ENCODE measurements around the gene GRIK3.
A peak's percentile ranks its signal among the peaks of the same experiment; 100 is the strongest.

Gene GRIK3

GRCh38 chr1:37042506-37042905 is 8.2 kb upstream of the GRIK3 start:
- TF ChIP-seq FOXA1 (IDR thresholded peaks at IDR 0.05) (no peak), NFRKB (IDR thresholded peaks at IDR 0.05) (no peak), SUZ12 (IDR thresholded peaks at IDR 0.05) (no peak), HDGF (IDR thresholded peaks at IDR 0.05; ENCODE audit: borderline replicate concordance) (no peak), ZNF384 (IDR thresholded peaks at IDR 0.05) (no peak), L3MBTL2 (conservative IDR thresholded peaks at IDR 0.05) (no peak), ARNT (IDR thresholded peaks at IDR 0.05) (no peak), LEF1 (IDR thresholded peaks at IDR 0.05; ENCODE audit: borderline replicate concordance) (no peak), FOXM1 (IDR thresholded peaks at IDR 0.05; ENCODE audit: borderline replicate concordance) (no peak), ELF4 (IDR thresholded peaks at IDR 0.05) (no peak), PKNOX1 (IDR thresholded peaks at IDR 0.05) (no peak), TARDBP (IDR thresholded peaks at IDR 0.05) (no peak), SP1 (IDR thresholded peaks at IDR 0.05) (no peak), BHLHE40 (IDR thresholded peaks at IDR 0.05; ENCODE audit: borderline replicate concordance) (no peak), FOXK2 (IDR thresholded peaks at IDR 0.05) (no peak), CTBP1 (IDR thresholded peaks at IDR 0.05; ENCODE audit: borderline replicate concordance) (no peak)
- no peak for DNase-seq (ENCODE audit: extremely low spot score)
- ChIA-PET POLR2A (no interaction called here), CTCF (interaction anchor here (0.6 kb wide), 1 partner anchor 723 kb away, joined by 6 read pairs; no protein-coding TSS in a partner anchor)

- ChIA-PET CTCF (no interaction called here), POLR2A (no interaction called here)
- TF ChIP-seq TARDBP (IDR thresholded peaks at IDR 0.05) (no peak), FOXK2 (IDR thresholded peaks at IDR 0.05) (no peak), ELF4 (IDR thresholded peaks at IDR 0.05) (no peak), CTBP1 (IDR thresholded peaks at IDR 0.05; ENCODE audit: borderline replicate concordance) (no peak), FOXA1 (IDR thresholded peaks at IDR 0.05) (no peak), SP1 (IDR thresholded peaks at IDR 0.05) (no peak), ARNT (IDR thresholded peaks at IDR 0.05) (no peak), SUZ12 (IDR thresholded peaks at IDR 0.05) (no peak), FOXM1 (IDR thresholded peaks at IDR 0.05; ENCODE audit: borderline replicate concordance) (no peak), PKNOX1 (IDR thresholded peaks at IDR 0.05) (no peak), ZNF384 (IDR thresholded peaks at IDR 0.05) (no peak)
- DNase-seq (ENCODE audit: extremely low spot score), result no peak
Measured at GRCh38 chr1:37041483-37041882, 7.2 kb upstream of the GRIK3 start.

GRCh38 chr1:37040773-37041172 is 6.5 kb upstream of the GRIK3 start:
- DNase-seq (ENCODE audit: extremely low spot score), result no peak
- TF ChIP-seq CTBP1 (IDR thresholded peaks at IDR 0.05; ENCODE audit: borderline replicate concordance) (no peak), ZNF384 (IDR thresholded peaks at IDR 0.05) (no peak), SP1 (IDR thresholded peaks at IDR 0.05) (no peak), LEF1 (IDR thresholded peaks at IDR 0.05; ENCODE audit: borderline replicate concordance) (no peak), ARNT (IDR thresholded peaks at IDR 0.05) (no peak), L3MBTL2 (conservative IDR thresholded peaks at IDR 0.05) (no peak), ELF4 (IDR thresholded peaks at IDR 0.05) (no peak), PKNOX1 (IDR thresholded peaks at IDR 0.05) (no peak), NFRKB (IDR thresholded peaks at IDR 0.05) (no peak), SUZ12 (IDR thresholded peaks at IDR 0.05) (no peak), FOXM1 (IDR thresholded peaks at IDR 0.05; ENCODE audit: borderline replicate concordance) (no peak), FOXK2 (IDR thresholded peaks at IDR 0.05) (no peak), FOXA1 (IDR thresholded peaks at IDR 0.05) (no peak)
- CTCF ChIA-PET, result no interaction called here
- POLR2A ChIA-PET, result no interaction called here

- ChIA-PET CTCF (no interaction called here), POLR2A (no interaction called here)
- no peak for TF ChIP-seq SUZ12 (IDR thresholded peaks at IDR 0.05)
- no peak for TF ChIP-seq FOXK2 (IDR thresholded peaks at IDR 0.05)
- TF ChIP-seq L3MBTL2 (conservative IDR thresholded peaks at IDR 0.05), result no peak
- TF ChIP-seq PKNOX1 (IDR thresholded peaks at IDR 0.05), result no peak
- TF ChIP-seq FOXA1 (IDR thresholded peaks at IDR 0.05), result no peak
- TF ChIP-seq ELF4 (IDR thresholded peaks at IDR 0.05), result no peak
- TF ChIP-seq FOXM1 (IDR thresholded peaks at IDR 0.05; ENCODE audit: borderline replicate concordance), result no peak
- no peak for TF ChIP-seq TARDBP (IDR thresholded peaks at IDR 0.05)
- no peak for TF ChIP-seq ARNT (IDR thresholded peaks at IDR 0.05)
- TF ChIP-seq BHLHE40 (IDR thresholded peaks at IDR 0.05; ENCODE audit: borderline replicate concordance), result no peak
- no peak for TF ChIP-seq HDGF (IDR thresholded peaks at IDR 0.05; ENCODE audit: borderline replicate concordance)
- TF ChIP-seq LEF1 (IDR thresholded peaks at IDR 0.05; ENCODE audit: borderline replicate concordance), result no peak
- no peak for TF ChIP-seq ZNF384 (IDR thresholded peaks at IDR 0.05)
- no peak for TF ChIP-seq NFRKB (IDR thresholded peaks at IDR 0.05)
- TF ChIP-seq CTBP1 (IDR thresholded peaks at IDR 0.05; ENCODE audit: borderline replicate concordance), result no peak
- TF ChIP-seq SP1 (IDR thresholded peaks at IDR 0.05), result no peak
- no peak for DNase-seq (ENCODE audit: extremely low spot score)
Measured at GRCh38 chr1:37040261-37040660, 5.9 kb upstream of the GRIK3 start.

- peak; percentile 34 for DNase-seq (ENCODE audit: extremely low spot score)
- CTCF ChIA-PET, result interaction anchor here (0.7 kb wide), 1 partner anchor 9 kb away, joined by 3 read pairs; no protein-coding TSS in a partner anchor
- POLR2A ChIA-PET, result interaction anchor here (0.7 kb wide), 1 partner anchor 338 kb away, joined by 3 read pairs; no protein-coding TSS in a partner anchor
- TF ChIP-seq SUZ12 (IDR thresholded peaks at IDR 0.05) (no peak), BHLHE40 (IDR thresholded peaks at IDR 0.05; ENCODE audit: borderline replicate concordance) (no peak), FOXK2 (IDR thresholded peaks at IDR 0.05) (no peak), TARDBP (IDR thresholded peaks at IDR 0.05) (no peak), FOXM1 (IDR thresholded peaks at IDR 0.05; ENCODE audit: borderline replicate concordance) (no peak), ARNT (IDR thresholded peaks at IDR 0.05) (no peak), ELF4 (IDR thresholded peaks at IDR 0.05) (no peak), SP1 (IDR thresholded peaks at IDR 0.05) (no peak), HDGF (IDR thresholded peaks at IDR 0.05; ENCODE audit: borderline replicate concordance) (no peak), LEF1 (IDR thresholded peaks at IDR 0.05; ENCODE audit: borderline replicate concordance) (no peak)
Measured at GRCh38 chr1:37038227-37039093, 4.1 kb upstream of the GRIK3 start.

Measured in HEK293T (cell line).